KG1 (cell line): Measurements from ENCODE around the gene IL1RL2.
A peak's percentile ranks its signal among the peaks of the same experiment; 100 is the strongest.

Source experiments
- DNase-seq: peaks from one replicate; lab custom pipeline; 2025; lab: John Stamatoyannopoulos, UW

IL1RL2 gene

GRCh38 chr2:102238778-102239177, 52.0 kb downstream of the IL1RL2 start:
- no peak for DNase-seq

GRCh38 chr2:102239344-102239743, 52.5 kb downstream of the IL1RL2 start:
- DNase-seq = no peak

- peak; percentile 73 for DNase-seq
These were observed 54.0 kb downstream of the IL1RL2 start for GRCh38 chr2:102240640-102241370.

- no peak for DNase-seq
These were observed 54.9 kb downstream of the IL1RL2 start for GRCh38 chr2:102241616-102242305.

- no peak for DNase-seq
These were observed 58.7 kb downstream of the IL1RL2 start for GRCh38 chr2:102245266-102246151.

GRCh38 chr2:102250278-102250821, 63.5 kb downstream of the IL1RL2 start:
- no peak for DNase-seq

- no peak for DNase-seq
These were observed 64.4 kb downstream of the IL1RL2 start for GRCh38 chr2:102251042-102251848.

GRCh38 chr2:102251849-102252203, 65.0 kb downstream of the IL1RL2 start:
- no peak for DNase-seq

- DNase-seq = no peak
These were observed 65.4 kb downstream of the IL1RL2 start for GRCh38 chr2:102252236-102252635.

- no peak for DNase-seq
These were observed 66.4 kb downstream of the IL1RL2 start for GRCh38 chr2:102253140-102253752.

GRCh38 chr2:102253753-102254150, 66.9 kb downstream of the IL1RL2 start:
- peak; percentile 18 for DNase-seq

- no peak for DNase-seq
These were observed 69.5 kb downstream of the IL1RL2 start for GRCh38 chr2:102256276-102256675.

- no peak for DNase-seq
These were observed 70.1 kb downstream of the IL1RL2 start for GRCh38 chr2:102256874-102257462.

- no peak for DNase-seq
These were observed 71.2 kb downstream of the IL1RL2 start for GRCh38 chr2:102258025-102258385.

GRCh38 chr2:102258386-102259074, 71.7 kb downstream of the IL1RL2 start:
- DNase-seq = no peak

- DNase-seq = no peak
These were observed 74.8 kb downstream of the IL1RL2 start for GRCh38 chr2:102261467-102262135.

- DNase-seq = no peak
These were observed 75.7 kb downstream of the IL1RL2 start for GRCh38 chr2:102262216-102263129.

GRCh38 chr2:102264952-102265351, 78.1 kb downstream of the IL1RL2 start:
- no peak for DNase-seq

GRCh38 chr2:102266204-102266603, 79.4 kb downstream of the IL1RL2 start:
- DNase-seq = no peak
